HG02610 (cell line): ENCODE data around the gene CNOT6.
"Not testable (repeated sequence)": the region's sequence is repeated elsewhere in the genome, so short reads cannot be mapped to it uniquely, and the experiment has no call there.

Experiments
- ATAC-seq: cut with Tn5 transposase; IDR thresholded peaks from one replicate; pipeline ENCODE4 v1.9.1; 2021; ENCODE audit warnings: mild to moderate bottlenecking, moderate library complexity; ENCODE audit not compliant: unreplicated experiment

CNOT6 gene

DNA sequence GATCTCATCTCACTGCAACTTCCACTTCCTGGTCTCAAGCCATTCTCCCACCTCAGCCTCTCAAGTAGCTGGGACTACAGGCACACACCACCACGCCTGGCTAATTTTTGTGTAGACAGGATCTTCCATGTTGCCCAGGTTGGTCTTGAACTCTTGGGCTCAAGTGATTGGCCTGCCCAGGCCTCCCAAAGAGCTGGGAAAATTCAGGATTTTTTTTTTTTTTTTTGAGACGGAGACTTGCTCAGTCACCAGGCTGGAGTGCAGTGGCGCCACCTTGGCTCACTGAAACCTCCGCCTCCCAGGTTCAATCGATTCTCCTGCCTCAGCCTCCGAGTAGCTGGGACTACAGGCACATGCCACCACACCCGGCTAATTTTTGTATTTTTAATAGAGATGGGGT is 21.8 kb downstream of the CNOT6 start:
- not testable (repeated sequence) for ATAC-seq

GRCh38 chr5:180516440-180516839 is 22.3 kb downstream of the CNOT6 start:
- ATAC-seq = no peak

- no peak for ATAC-seq
These were observed 24.9 kb downstream of the CNOT6 start for GRCh38 chr5:180519098-180519497.

- no peak for ATAC-seq
These were observed 26.9 kb downstream of the CNOT6 start for GRCh38 chr5:180521101-180521500.

GRCh38 chr5:180521591-180521990 is 27.4 kb downstream of the CNOT6 start:
- no peak for ATAC-seq

DNA sequence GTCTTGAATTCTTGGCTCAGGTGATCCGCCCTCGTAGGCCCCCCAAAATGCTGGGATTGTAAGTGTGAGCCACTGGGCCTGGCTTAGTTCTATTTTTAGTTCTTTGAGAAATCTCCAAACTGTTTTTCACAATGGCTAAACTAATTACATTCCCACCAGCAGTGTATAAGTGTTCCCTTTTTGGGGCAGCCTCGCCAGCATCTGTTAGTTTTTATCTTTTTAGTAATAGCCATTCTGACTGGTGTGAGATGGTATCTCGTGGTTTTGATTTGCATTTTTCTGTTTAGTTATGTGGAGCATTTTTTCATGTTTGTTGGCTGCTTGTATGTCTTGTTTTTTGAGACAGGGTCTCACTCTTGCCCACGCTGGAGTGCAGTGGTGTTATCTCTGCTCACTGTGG is 28.2 kb downstream of the CNOT6 start:
- ATAC-seq = no peak

GRCh38 chr5:180523629-180524466 is 29.7 kb downstream of the CNOT6 start:
- no peak for ATAC-seq

DNA sequence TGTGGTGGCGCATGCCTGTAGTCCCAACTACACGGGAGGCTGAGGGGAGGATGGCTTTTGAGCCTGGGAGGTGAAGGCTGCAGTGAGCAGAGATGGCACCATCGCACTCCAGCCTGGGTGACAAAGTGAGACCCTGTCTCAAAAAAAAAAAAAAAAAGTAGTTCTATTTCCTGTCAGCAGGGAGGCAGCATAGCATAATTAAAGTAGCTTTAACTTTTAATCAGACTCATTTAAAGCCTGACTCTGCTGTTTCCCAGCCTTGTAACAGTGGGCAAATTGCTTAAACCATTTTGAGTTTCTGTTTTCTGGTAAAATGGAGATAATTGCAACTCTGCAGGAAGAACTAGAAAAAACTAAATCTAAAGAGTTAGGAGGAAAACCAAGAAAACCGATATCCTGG is 31.2 kb downstream of the CNOT6 start:
- ATAC-seq = no peak

DNA sequence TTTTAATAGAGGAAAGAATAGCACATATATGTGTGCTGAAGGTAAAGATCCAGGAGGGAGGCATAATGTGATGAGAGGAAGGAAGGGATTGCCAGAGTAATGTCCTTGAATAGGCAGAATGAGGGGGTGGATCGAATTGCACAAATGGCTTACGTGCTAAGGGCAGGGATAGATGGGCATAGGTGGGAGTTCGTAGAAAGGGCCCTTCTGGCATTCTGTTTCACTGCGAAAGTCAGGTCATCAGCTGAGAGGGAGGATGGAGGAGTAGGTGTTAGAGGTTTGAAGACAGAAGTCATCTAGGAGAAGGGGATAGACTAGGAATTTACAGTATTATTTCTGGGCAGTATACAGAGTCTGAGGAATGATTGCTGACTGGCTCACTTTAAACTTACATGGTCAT is 32.1 kb downstream of the CNOT6 start:
- no peak for ATAC-seq

- ATAC-seq = no peak
These were observed 33.5 kb downstream of the CNOT6 start for GRCh38 chr5:180527659-180528058.

DNA sequence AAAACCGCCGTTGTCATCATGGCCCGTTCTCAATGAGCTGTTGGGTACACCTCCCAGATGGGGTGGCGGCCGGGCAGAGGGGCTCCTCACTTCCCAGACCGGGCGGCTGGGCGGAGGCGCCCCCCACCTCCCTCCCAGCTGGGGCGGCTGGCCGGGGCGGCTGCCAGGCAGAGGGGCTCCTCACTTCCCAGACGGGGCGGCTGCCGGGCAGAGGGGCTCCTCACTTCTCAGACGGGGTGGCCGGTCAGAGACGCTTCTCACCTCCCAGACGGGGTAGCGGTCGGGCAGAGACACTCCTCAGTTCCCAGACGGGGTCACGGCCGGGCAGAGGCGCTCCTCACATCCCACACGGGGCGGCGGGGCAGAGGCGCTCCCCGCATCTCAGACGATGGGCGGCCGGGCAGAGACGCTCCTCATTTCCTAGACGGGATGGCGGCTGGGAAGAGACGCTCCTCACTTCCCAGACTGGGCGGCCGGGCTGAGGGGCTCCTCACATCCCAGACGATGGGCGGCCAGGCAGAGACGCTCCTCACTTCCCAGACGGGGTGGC is 36.9 kb downstream of the CNOT6 start:
- not testable (repeated sequence) for ATAC-seq

GRCh38 chr5:180532268-180532667 is 38.1 kb downstream of the CNOT6 start:
- ATAC-seq = no peak

- ATAC-seq = no peak
These were observed 39.7 kb downstream of the CNOT6 start for GRCh38 chr5:180533845-180534244.

- ATAC-seq = no peak
These were observed 41.4 kb downstream of the CNOT6 start for GRCh38 chr5:180535573-180535972.

- peak; percentile 94 for ATAC-seq
These were observed 46.0 kb downstream of the CNOT6 start for GRCh38 chr5:180540050-180540694.

GRCh38 chr5:180541710-180542109 is 47.5 kb downstream of the CNOT6 start:
- ATAC-seq = no peak

GRCh38 chr5:180545248-180545647 is 51.1 kb downstream of the CNOT6 start:
- no peak for ATAC-seq

DNA sequence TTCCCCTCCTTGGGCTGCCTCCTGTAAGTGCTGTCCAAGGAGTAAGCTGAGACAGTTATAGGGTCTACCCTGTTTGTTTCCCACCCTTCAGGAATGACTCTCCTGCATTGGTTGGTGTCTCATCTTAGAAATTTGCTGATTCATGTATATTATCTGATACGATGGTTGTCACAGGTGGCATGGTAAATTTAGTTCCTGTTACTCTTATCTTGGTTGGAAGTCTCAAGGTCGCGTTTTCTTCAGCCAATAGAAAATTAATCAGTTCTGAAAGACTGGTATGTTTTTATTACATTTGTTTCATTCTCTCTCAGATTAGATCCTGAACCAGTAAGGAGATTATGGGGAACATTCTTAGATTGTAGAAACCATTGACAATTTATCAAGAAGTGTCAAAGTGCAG is 54.4 kb downstream of the CNOT6 start:
- ATAC-seq = no peak

DNA sequence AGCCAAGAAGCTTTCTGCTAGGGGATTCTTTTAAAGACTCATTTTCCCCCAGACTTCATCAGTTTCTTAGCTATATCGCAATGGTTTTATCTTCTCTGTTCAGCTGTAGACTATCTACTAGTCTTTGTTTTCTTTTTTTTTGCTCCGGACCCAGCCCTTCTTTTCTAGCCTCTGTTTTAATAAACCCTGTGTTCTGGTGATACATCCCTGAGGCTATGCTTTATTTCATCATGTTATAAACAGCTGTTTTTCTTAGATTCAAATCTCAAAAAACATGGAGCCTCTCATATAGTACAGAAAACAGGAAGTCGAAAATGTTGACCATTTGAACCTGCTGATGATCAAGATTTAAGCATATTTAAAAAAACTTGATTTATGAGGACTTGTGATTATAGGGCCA is 59.4 kb downstream of the CNOT6 start:
- no peak for ATAC-seq

- no peak for ATAC-seq
These were observed 61.2 kb downstream of the CNOT6 start for GRCh38 chr5:180555168-180555921.

DNA sequence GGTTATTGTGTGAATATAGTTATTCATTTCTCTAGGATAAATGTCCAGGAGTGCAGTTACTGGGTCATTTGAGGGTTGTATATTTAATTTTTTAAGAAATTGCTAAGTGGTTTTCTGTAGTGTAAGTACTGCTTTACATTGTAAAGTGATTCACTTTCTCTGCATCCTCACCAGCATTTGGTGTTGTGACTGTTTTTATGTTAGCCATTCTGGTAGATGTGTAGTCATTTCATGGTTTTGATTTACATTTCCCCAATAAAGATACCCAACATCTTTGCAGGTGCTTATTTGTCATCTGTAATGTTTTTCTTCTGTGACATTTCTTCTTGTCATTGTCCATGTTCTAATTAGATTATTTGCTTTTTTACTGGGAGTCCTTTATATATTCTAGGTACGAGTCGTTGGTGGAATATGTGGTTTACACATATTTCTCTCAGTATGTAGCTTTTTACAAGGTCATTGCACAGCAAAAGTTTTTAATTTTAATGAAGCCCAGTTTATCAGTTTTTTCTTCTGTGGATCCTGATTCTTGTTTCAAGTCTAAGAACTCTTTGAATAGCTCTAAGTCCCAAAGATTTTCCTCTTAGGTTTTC is 63.1 kb downstream of the CNOT6 start:
- no peak for ATAC-seq
